Ishikawa (cell line): ENCODE data around the gene EPHA10.

ENCODE experiments used
- CEBPB ChIP-seq: IDR thresholded peaks from 2 replicates; pipeline ENCODE4 v1.6.1; 2012
- CREB1 ChIP-seq: IDR thresholded peaks from 2 replicates; pipeline ENCODE4 v1.6.1; 2012; ENCODE audit warnings: low read depth
- EGR1 ChIP-seq: IDR thresholded peaks from 2 replicates; pipeline ENCODE4 v1.6.1; 2012
- EP300 ChIP-seq: IDR thresholded peaks from 2 replicates; pipeline ENCODE4 v1.6.1; 2012; ENCODE audit warnings: borderline replicate concordance
- FOXM1 ChIP-seq: IDR thresholded peaks from 2 replicates; pipeline ENCODE4 v1.6.1; 2012; ENCODE audit warnings: low read depth, borderline replicate concordance
- MAX ChIP-seq: IDR thresholded peaks from 2 replicates; pipeline ENCODE4 v1.6.1; 2012
- NFIC ChIP-seq: IDR thresholded peaks from 2 replicates; pipeline ENCODE4 v1.6.1; 2012
- RAD21 ChIP-seq: IDR thresholded peaks from 2 replicates; pipeline ENCODE4 v1.6.1; 2012; ENCODE audit warnings: low read depth
- REST ChIP-seq: IDR thresholded peaks from 2 replicates; pipeline ENCODE4 v1.6.1; 2012; ENCODE audit warnings: low read depth, mild to moderate bottlenecking
- TAF1 ChIP-seq: IDR thresholded peaks from 2 replicates; pipeline ENCODE4 v1.6.1; 2012; ENCODE audit warnings: low read depth, mild to moderate bottlenecking
- TCF12 ChIP-seq: IDR thresholded peaks from 2 replicates; pipeline ENCODE4 v1.6.1; 2012; ENCODE audit warnings: low read depth
- TEAD4 ChIP-seq: IDR thresholded peaks from 2 replicates; pipeline ENCODE4 v1.6.1; 2012
- USF1 ChIP-seq: IDR thresholded peaks from 2 replicates; pipeline ENCODE4 v1.6.1; 2012
- YY1 ChIP-seq: IDR thresholded peaks from 2 replicates; pipeline ENCODE4 v1.6.1; 2012; ENCODE audit warnings: low read depth
- ZBTB7A ChIP-seq: IDR thresholded peaks from 2 replicates; pipeline ENCODE4 v1.6.1; 2012; ENCODE audit warnings: low read depth

Gene EPHA10

GRCh38 chr1:37792943-37793686 is 28.2 kb upstream of the EPHA10 start:
- TF ChIP-seq MAX: no peak
- no peak for TF ChIP-seq NFIC
- no peak for TF ChIP-seq YY1
- no peak for TF ChIP-seq CEBPB
- TF ChIP-seq EP300: no peak
- TF ChIP-seq REST: no peak
- TF ChIP-seq ZBTB7A: no peak
- TF ChIP-seq EGR1: no peak
- no peak for TF ChIP-seq TAF1
- no peak for TF ChIP-seq TCF12
- TF ChIP-seq FOXM1: no peak
- no peak for TF ChIP-seq CREB1

GRCh38 chr1:37782491-37782890 is 17.6 kb upstream of the EPHA10 start:
- no peak for TF ChIP-seq REST
- no peak for TF ChIP-seq NFIC
- no peak for TF ChIP-seq TEAD4
- TF ChIP-seq CEBPB: no peak
- no peak for TF ChIP-seq CREB1
- TF ChIP-seq TAF1: no peak
- no peak for TF ChIP-seq MAX
- TF ChIP-seq EGR1: no peak
- TF ChIP-seq RAD21: no peak
- TF ChIP-seq TCF12: no peak
- no peak for TF ChIP-seq USF1
- TF ChIP-seq EP300: no peak
- TF ChIP-seq YY1: no peak
- TF ChIP-seq ZBTB7A: no peak
- TF ChIP-seq FOXM1: no peak

- TF ChIP-seq TEAD4 (no peak), RAD21 (0 out of 2 replicates have a peak, but pooled peaks have one; percentile 3)
These were observed 13.7 kb upstream of the EPHA10 start for GRCh38 chr1:37778654-37779053.

GRCh38 chr1:37776946-37777516 is 12.1 kb upstream of the EPHA10 start:
- TF ChIP-seq MAX: no peak
- no peak for TF ChIP-seq ZBTB7A
- no peak for TF ChIP-seq TCF12
- no peak for TF ChIP-seq REST
- no peak for TF ChIP-seq FOXM1
- no peak for TF ChIP-seq EP300
- no peak for TF ChIP-seq USF1
- no peak for TF ChIP-seq RAD21
- TF ChIP-seq TAF1: no peak
- TF ChIP-seq CREB1: no peak
